Upper lobe of right lung (tissue), 1 donor: ENCODE results near the gene ARHGAP19. TPM values are rescaled to one million over a fixed set of nuclear protein-coding genes. Genes with fewer than 3 reads are reported as not detected.

Experiments
- ATAC-seq: fragments of 200-7000 bp; cut with Tn5 transposase; one replicate; pipeline ENCODE4 v1.9.1; 2020; ENCODE audit warnings: mild to moderate bottlenecking, moderate library complexity
- DNase-seq: peaks from one replicate; pipeline ENCODE4 v3.0.0-alpha.2; 2020
- H3K27ac ChIP-seq: fragments of 200-600 bp; one replicate; pipeline ENCODE4 v1.8.0; 2022
- H3K27me3 ChIP-seq: fragments of 200-600 bp; one replicate; pipeline ENCODE4 v1.8.0; 2022; ENCODE audit warnings: mild to moderate bottlenecking
- H3K36me3 ChIP-seq: fragments of 200-600 bp; one replicate; pipeline ENCODE4 v1.8.0; 2022
- H3K4me1 ChIP-seq: fragments of 200-600 bp; one replicate; pipeline ENCODE4 v1.8.0; 2022
- H3K4me3 ChIP-seq: fragments of 200-600 bp; one replicate; pipeline ENCODE4 v1.8.0; 2022; ENCODE audit warnings: mild to moderate bottlenecking
- H3K9me3 ChIP-seq: fragments of 200-600 bp; one replicate; pipeline ENCODE4 v1.8.0; 2022
- CTCF ChIP-seq: fragments of 200-600 bp; IDR thresholded peaks from one replicate; pipeline ENCODE4 v1.8.0; 2022; ENCODE audit warnings: antibody characterized with exemption
- intact Hi-C: fragments of 100-400 bp; cut with DNase I; formaldehyde crosslinking; loops from one replicate; pipeline ENCODE4 v1.11.0; 2022
- total RNA-seq: library from RNA; stranded (reverse); fragmentation: NEBNext Ultra II Directional; extraction: Animal tissue kit (Norgen Biotek cat#: 25700); gene quantifications from one replicate; pipeline ENCODE4 v1.2.1, GENCODE V29; 2021
- donor health status: DM: no; HTN: yes; CAD: no; lungs with severe emphysema.

The ARHGAP19 gene
- total RNA-seq, 1 donor from 2014 or later, result 14.0 TPM

GRCh38 chr10:97228130-97228774, 64.2 kb downstream of the ARHGAP19 start:
- H3K9me3 ChIP-seq, result no peaks in the 10 kb centered on the region
- peaks cover 16% of the 10 kb centered on the region for H3K36me3 ChIP-seq
- no peak for TF ChIP-seq CTCF
- no peak overlapping the region for H3K27ac ChIP-seq
- H3K4me1 ChIP-seq, result no peaks in the 10 kb centered on the region
- H3K4me3 ChIP-seq, result no peak overlapping the region
- intact Hi-C loops, result no loop called here
- no peak for ATAC-seq
- DNase-seq, result no peak
- H3K27me3 ChIP-seq, result no peaks in the 10 kb centered on the region

- DNase-seq (no peak), ATAC-seq (no peak)
- intact Hi-C loops, result no loop called here
- Histone ChIP-seq H3K36me3 (peaks cover 16% of the 10 kb centered on the region), H3K4me1 (no peaks in the 10 kb centered on the region), H3K27ac (no peak overlapping the region), H3K27me3 (no peaks in the 10 kb centered on the region), H3K9me3 (no peaks in the 10 kb centered on the region), H3K4me3 (no peak overlapping the region)
- no peak for TF ChIP-seq CTCF
Observed at GRCh38 chr10:97226398-97226797, 66.0 kb downstream of the ARHGAP19 start.

- H3K27me3 ChIP-seq, result no peaks in the 10 kb centered on the region
- H3K9me3 ChIP-seq, result no peaks in the 10 kb centered on the region
- no peak overlapping the region for H3K4me3 ChIP-seq
- H3K4me1 ChIP-seq, result no peaks in the 10 kb centered on the region
- ATAC-seq, result peak; percentile 36
- intact Hi-C loops, result no loop called here
- TF ChIP-seq CTCF, result no peak
- no peak for DNase-seq
- no peak overlapping the region for H3K27ac ChIP-seq
- peaks cover 16% of the 10 kb centered on the region for H3K36me3 ChIP-seq
Observed at GRCh38 chr10:97224483-97225435, 67.7 kb downstream of the ARHGAP19 start.

- peaks cover 6% of the 10 kb centered on the region for H3K36me3 ChIP-seq
- intact Hi-C loops, result no loop called here
- H3K4me3 ChIP-seq, result no peak overlapping the region
- peak; percentile 54 for ATAC-seq
- TF ChIP-seq CTCF, result no peak
- no peak for DNase-seq
- no peaks in the 10 kb centered on the region for H3K27me3 ChIP-seq
- H3K9me3 ChIP-seq, result no peaks in the 10 kb centered on the region
- no peaks in the 10 kb centered on the region for H3K4me1 ChIP-seq
- no peak overlapping the region for H3K27ac ChIP-seq
Observed at GRCh38 chr10:97222326-97222961, 70.0 kb downstream of the ARHGAP19 start.

- no peak for TF ChIP-seq CTCF
- intact Hi-C loops, result no loop called here
- H3K4me3 ChIP-seq, result no peak overlapping the region
- ATAC-seq (peak; percentile 78), DNase-seq (no peak)
- no peaks in the 10 kb centered on the region for H3K36me3 ChIP-seq
- H3K27me3 ChIP-seq, result no peaks in the 10 kb centered on the region
- H3K4me1 ChIP-seq, result no peaks in the 10 kb centered on the region
- H3K9me3 ChIP-seq, result no peaks in the 10 kb centered on the region
- H3K27ac ChIP-seq, result no peak overlapping the region
Observed at GRCh38 chr10:97220355-97220754, 72.1 kb downstream of the ARHGAP19 start.
